ENCODE results near the gene MINDY4.

DNA sequence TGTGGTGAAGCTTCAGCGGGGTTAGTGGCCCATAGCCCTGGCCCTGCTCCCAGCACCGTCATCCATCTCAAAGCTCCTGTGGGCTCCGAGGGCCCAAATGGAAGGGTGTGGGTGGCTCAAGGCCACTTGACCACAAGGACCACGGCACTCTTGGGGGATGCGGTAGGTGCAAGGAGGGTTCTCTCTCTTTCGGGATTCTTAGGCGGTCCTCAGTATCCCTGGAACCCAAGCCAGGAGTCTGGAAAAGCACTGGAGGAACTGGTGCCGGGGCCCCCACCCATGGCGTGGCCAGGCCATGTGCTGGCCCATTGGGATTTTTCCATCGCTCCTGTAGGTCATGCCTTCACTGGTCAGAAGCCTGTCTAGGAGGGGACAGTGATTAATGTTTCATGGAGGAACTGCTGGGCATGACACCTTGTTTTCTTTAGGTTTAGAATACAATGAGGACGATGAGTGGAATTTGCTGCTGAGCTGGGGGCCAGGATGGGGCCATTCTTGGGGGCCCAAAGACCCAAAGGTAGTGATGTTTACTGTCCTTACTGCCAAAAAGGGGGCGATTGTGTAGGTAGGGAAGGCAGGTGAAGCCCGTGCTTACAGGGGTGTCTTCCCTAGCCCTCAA lies 157.1 kb downstream of the MINDY4 start:
- TF ChIP-seq CTCF (IDR thresholded peaks at IDR 0.05), result no peak
- no peak for TF ChIP-seq POLR2A (IDR thresholded peaks at IDR 0.05)

Measured in right lobe of liver (tissue), 4 donors.